SU-DHL-6 (cell line): ENCODE data around the gene NBEA.

Source experiments
- H2AFZ ChIP-seq: fragments of 200-600 bp; sonication (generic); 2 replicates; pipeline ENCODE4 v1.6.1; 2014; ENCODE audit warnings: low read depth, mild to moderate bottlenecking, moderate library complexity, mixed read lengths, antibody characterized with exemption, low read length; ENCODE audit not compliant: severe bottlenecking
- H3F3A ChIP-seq: fragments of 200-600 bp; shearing (Covaris generic); 2 replicates; pipeline ENCODE4 v1.6.0; 2016; ENCODE audit warnings: antibody characterized with exemption, mild to moderate bottlenecking; ENCODE audit not compliant: insufficient read depth
- H3K27ac ChIP-seq: fragments of 200-600 bp; sonication (generic); 2 replicates; pipeline ENCODE4 v1.5.1; 2016; ENCODE audit warnings: low read depth, mild to moderate bottlenecking, low read length, moderate library complexity, mixed read lengths
- H3K27me3 ChIP-seq: fragments of 200-600 bp; sonication (generic), shearing (Covaris generic); 2 replicates; pipeline ENCODE4 v1.6.0; 2014; ENCODE audit warnings: mild to moderate bottlenecking, low read length
- H3K36me3 ChIP-seq: fragments of 200-600 bp; sonication (generic); 2 replicates; pipeline ENCODE4 v1.6.1; 2014; ENCODE audit warnings: mild to moderate bottlenecking, low read length, mixed read lengths
- H3K4me2 ChIP-seq: fragments of 300-600, 200-600 bp; shearing (Covaris generic), sonication (generic); 2 replicates; pipeline ENCODE4 v1.6.0; 2014; ENCODE audit warnings: low read length, low read depth, mild to moderate bottlenecking; ENCODE audit not compliant: poor library complexity, severe bottlenecking
- H3K4me3 ChIP-seq: fragments of 200-600 bp; sonication (generic); 2 replicates; pipeline ENCODE4 v1.5.1; 2014; ENCODE audit warnings: antibody characterized with exemption, low read length, mild to moderate bottlenecking, mixed read lengths; ENCODE audit not compliant: insufficient read depth, poor library complexity, severe bottlenecking
- H3K79me2 ChIP-seq: fragments of 200-600 bp; sonication (generic); 2 replicates; pipeline ENCODE4 v1.6.1; 2014; ENCODE audit warnings: mild to moderate bottlenecking, low read length, moderate library complexity; ENCODE audit not compliant: insufficient read depth
- H3K9ac ChIP-seq: fragments of 200-600 bp; sonication (generic); 2 replicates; pipeline ENCODE4 v1.7.0; 2014; ENCODE audit warnings: mild to moderate bottlenecking, low read length
- H3K9me2 ChIP-seq: fragments of 200-600 bp; sonication (generic); replicated peaks from 2 replicates; pipeline ENCODE4 v1.6.1; 2014; ENCODE audit warnings: low read length; ENCODE audit not compliant: insufficient read depth
- H3K9me3 ChIP-seq: fragments of 200-600 bp; sonication (generic); 2 replicates; pipeline ENCODE4 v1.6.1; 2014; ENCODE audit warnings: low read length, mixed read lengths; ENCODE audit not compliant: insufficient read depth
- H4K20me1 ChIP-seq: fragments of 200-600 bp; sonication (generic); 2 replicates; pipeline ENCODE4 v1.6.1; 2014; ENCODE audit warnings: low read depth, mild to moderate bottlenecking, antibody characterized with exemption, low read length, moderate library complexity, mixed read lengths
- CTCF ChIP-seq: fragments of 200-600 bp; sonication (generic); IDR thresholded peaks from one replicate; pipeline ENCODE4 v1.5.1; 2017; ENCODE audit warnings: antibody characterized with exemption, mild to moderate bottlenecking, low read length, moderate library complexity; ENCODE audit not compliant: insufficient read depth, poor library complexity, severe bottlenecking
- EZH2phosphoT487 ChIP-seq: fragments of 200-600 bp; sonication (generic), shearing (Covaris generic); conservative IDR thresholded peaks from 2 replicates; pipeline ENCODE4 v1.6.1; 2018; ENCODE audit warnings: mild to moderate bottlenecking, antibody characterized with exemption, low read length, moderate library complexity, mixed read lengths

Gene NBEA

GRCh38 chr13:35448465-35448864 is 506.4 kb downstream of the NBEA start:
- no peak overlapping the region for H3K27ac ChIP-seq
- no peaks in the 10 kb centered on the region for H3K9me2 ChIP-seq
- no peaks in the 10 kb centered on the region for H3K79me2 ChIP-seq
- no peaks in the 10 kb centered on the region for H3F3A ChIP-seq
- no peak overlapping the region for H3K9ac ChIP-seq
- no peaks in the 10 kb centered on the region for H4K20me1 ChIP-seq
- no peaks in the 10 kb centered on the region for H3K36me3 ChIP-seq
- H2AFZ ChIP-seq, result no peak overlapping the region
- H3K9me3 ChIP-seq, result no peaks in the 10 kb centered on the region
- H3K4me3 ChIP-seq, result no peak overlapping the region
- TF ChIP-seq EZH2phosphoT487 (no peak), CTCF (no peak)
- no peak overlapping the region for H3K4me2 ChIP-seq
- H3K27me3 ChIP-seq, result no peaks in the 10 kb centered on the region

GRCh38 chr13:35449821-35450220 is 507.8 kb downstream of the NBEA start:
- H2AFZ ChIP-seq, result no peak overlapping the region
- no peak overlapping the region for H3K4me3 ChIP-seq

GRCh38 chr13:35455022-35455421 is 513.0 kb downstream of the NBEA start:
- Histone ChIP-seq H3K79me2 (no peaks in the 10 kb centered on the region), H4K20me1 (no peaks in the 10 kb centered on the region), H2AFZ (no peak overlapping the region), H3K4me2 (no peak overlapping the region), H3K9me2 (no peaks in the 10 kb centered on the region), H3K36me3 (no peaks in the 10 kb centered on the region), H3K9ac (no peak overlapping the region), H3K27me3 (no peaks in the 10 kb centered on the region), H3K27ac (no peak overlapping the region), H3F3A (no peaks in the 10 kb centered on the region), H3K9me3 (no peaks in the 10 kb centered on the region), H3K4me3 (no peak overlapping the region)
- TF ChIP-seq EZH2phosphoT487 (no peak), CTCF (no peak)

More at GRCh38 chr13:35449821-35450220, 507.8 kb downstream of the NBEA start:
- Histone ChIP-seq H3F3A (no peaks in the 10 kb centered on the region), H3K27me3 (no peaks in the 10 kb centered on the region), H3K36me3 (no peaks in the 10 kb centered on the region), H3K79me2 (no peaks in the 10 kb centered on the region), H3K9me3 (no peaks in the 10 kb centered on the region), H3K27ac (no peak overlapping the region), H3K9ac (no peak overlapping the region), H3K4me2 (no peak overlapping the region), H3K9me2 (no peaks in the 10 kb centered on the region), H4K20me1 (no peaks in the 10 kb centered on the region)
- TF ChIP-seq CTCF (no peak), EZH2phosphoT487 (no peak)

- Histone ChIP-seq H3K27me3 (no peaks in the 10 kb centered on the region), H3K9me3 (no peaks in the 10 kb centered on the region), H3K4me2 (no peak overlapping the region), H3K4me3 (no peak overlapping the region), H3K79me2 (no peaks in the 10 kb centered on the region), H3K36me3 (no peaks in the 10 kb centered on the region), H4K20me1 (no peaks in the 10 kb centered on the region), H3K9me2 (no peaks in the 10 kb centered on the region), H2AFZ (no peak overlapping the region), H3F3A (no peaks in the 10 kb centered on the region), H3K27ac (no peak overlapping the region), H3K9ac (no peak overlapping the region)
- no peak for TF ChIP-seq CTCF
- TF ChIP-seq EZH2phosphoT487, result no peak
Measured at GRCh38 chr13:35457258-35457657, 515.2 kb downstream of the NBEA start.
